GM08714 (cell line): ENCODE data around the gene RASSF3.
"Not testable (repeated sequence)": the region's sequence is repeated elsewhere in the genome, so short reads cannot be mapped to it uniquely, and the experiment has no call there.

Experiments
- H3K4me3 ChIP-seq: fragments of 200-500 bp; sonication (Bioruptor generic); 2 replicates; pipeline ENCODE4 v1.5.1; 2014; ENCODE audit warnings: mild to moderate bottlenecking, low read length, inconsistent platforms
- ZNF274 ChIP-seq: IDR thresholded peaks from 2 replicates; pipeline ENCODE4 v1.6.1; 2012; ENCODE audit warnings: mild to moderate bottlenecking, low read depth, low read length

RASSF3 gene

GRCh38 chr12:64582862-64583261 is 27.4 kb upstream of the RASSF3 start:
- no peak for TF ChIP-seq ZNF274
- H3K4me3 ChIP-seq = no peak overlapping the region

DNA sequence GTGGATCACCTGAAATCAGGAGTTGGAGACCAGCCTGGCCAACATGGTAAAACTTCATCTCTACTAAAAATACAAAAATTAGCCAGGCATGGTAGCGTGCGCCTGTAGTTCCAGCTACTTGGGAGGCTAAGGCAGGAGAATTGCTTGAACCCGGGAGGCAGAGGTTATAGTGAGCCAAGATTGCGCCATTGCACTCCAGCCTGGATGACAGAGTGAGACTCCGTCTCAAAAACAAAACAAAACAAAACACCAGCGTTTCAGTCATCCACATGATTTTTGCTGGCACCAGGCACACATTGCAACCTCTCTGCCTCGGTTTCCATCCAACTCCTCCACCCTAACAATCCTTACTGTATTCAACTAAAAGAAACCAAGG is 26.9 kb upstream of the RASSF3 start:
- H3K4me3 ChIP-seq = not testable (repeated sequence)

- TF ChIP-seq ZNF274 = no peak
- H3K4me3 ChIP-seq = no peak overlapping the region
These were observed 26.4 kb upstream of the RASSF3 start for GRCh38 chr12:64583771-64584421.

DNA sequence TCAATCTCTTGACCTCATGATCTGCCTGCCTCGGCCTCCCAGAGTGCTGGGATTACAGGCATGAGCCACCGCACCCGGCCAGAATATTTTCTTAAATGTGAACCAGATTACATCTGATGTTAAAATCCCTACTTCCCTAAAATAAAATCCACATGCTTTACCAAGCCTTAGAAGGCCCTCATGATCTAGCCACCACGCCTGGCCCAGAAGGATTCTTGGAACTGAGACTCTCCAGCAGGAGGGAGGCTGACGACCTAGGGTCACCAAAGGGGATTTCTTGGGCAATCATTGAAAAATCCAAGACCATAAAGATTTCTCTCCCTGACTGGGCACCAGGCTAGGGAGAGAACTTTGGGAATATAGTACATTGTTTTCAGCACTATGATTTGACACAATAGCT is 25.2 kb upstream of the RASSF3 start:
- H3K4me3 ChIP-seq = no peak overlapping the region
- TF ChIP-seq ZNF274 = no peak

DNA sequence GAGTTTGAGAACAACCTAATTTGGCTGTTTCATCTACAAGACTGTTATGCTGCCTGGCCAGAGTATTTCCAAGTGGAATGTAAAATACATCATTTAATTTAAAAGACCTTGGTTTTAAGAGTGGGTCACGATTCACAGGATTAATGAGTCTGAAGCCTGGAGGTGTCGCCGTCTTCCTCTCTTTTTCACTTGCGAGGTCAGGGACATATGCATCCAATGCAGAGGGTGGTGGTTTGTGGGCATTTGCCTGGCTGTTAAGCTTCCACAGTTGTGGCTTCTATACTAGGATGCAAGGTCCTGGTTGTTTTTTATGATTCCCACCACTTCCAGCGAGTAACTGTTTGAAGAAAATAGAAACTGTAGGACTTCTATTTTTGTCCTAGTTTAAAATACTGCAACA is 22.8 kb upstream of the RASSF3 start:
- TF ChIP-seq ZNF274 = no peak
- no peak overlapping the region for H3K4me3 ChIP-seq

DNA sequence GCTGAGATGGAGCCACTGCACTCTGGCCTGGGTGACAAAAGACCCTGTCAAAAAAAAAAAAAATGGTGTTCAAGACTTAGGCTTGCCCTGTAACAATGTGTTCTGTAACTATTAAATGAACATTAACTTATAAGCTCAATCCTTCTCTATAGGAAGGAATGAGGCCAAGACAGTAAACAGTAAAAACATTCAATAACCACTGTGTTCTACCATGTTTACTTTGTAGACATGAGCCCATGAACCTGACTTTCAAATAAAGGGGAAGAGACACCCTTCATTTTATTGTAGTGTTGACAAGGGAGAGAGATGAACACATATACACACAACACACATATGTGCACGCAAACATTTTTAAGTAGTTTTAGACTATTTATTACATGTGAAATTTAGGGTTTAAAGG is 20.1 kb upstream of the RASSF3 start:
- H3K4me3 ChIP-seq = no peak overlapping the region
- no peak for TF ChIP-seq ZNF274

- H3K4me3 ChIP-seq = no peak overlapping the region
- no peak for TF ChIP-seq ZNF274
These were observed 14.2 kb upstream of the RASSF3 start for GRCh38 chr12:64595863-64596793.

- no peak for TF ChIP-seq ZNF274
These were observed 11.5 kb upstream of the RASSF3 start for GRCh38 chr12:64598831-64599230.

GRCh38 chr12:64600164-64600561 is 10.1 kb upstream of the RASSF3 start:
- TF ChIP-seq ZNF274 = no peak
- H3K4me3 ChIP-seq = no peak overlapping the region

More at GRCh38 chr12:64598831-64599230, 11.5 kb upstream of the RASSF3 start:
- H3K4me3 ChIP-seq = no peak overlapping the region

DNA sequence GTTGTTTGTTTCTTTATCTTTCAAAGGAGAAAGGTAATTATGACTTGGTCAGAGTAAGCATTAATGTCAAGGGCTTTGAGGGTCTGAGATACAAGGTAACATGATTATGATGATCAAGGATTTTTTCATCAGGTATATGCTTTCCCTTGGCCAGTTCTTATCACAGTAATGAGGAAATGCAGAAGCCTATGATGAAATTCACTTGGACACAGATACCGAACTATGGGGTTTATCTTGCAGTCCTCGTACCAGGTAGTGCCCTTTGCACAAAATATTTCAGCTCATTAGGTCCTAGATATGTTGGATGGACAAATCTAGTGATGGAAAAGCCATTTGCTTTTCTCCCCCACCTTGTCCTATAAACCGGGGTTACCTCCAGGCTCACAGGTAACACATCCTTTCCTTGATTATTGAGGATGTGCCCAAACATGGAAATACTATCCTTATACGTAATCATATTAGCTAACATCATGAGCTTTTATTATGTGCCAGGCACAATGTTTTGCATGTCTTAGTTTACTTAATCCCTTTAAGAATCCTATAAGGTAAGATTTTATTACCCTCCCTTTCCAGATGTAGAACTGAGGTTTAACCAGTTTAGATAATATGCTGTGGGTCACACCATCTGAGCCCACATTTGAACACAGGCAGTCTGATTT is 7.0 kb upstream of the RASSF3 start:
- TF ChIP-seq ZNF274 = no peak
- H3K4me3 ChIP-seq = no peak overlapping the region

- TF ChIP-seq ZNF274 = no peak
- H3K4me3 ChIP-seq = peak overlapping the region; percentile 89
These were observed 1.3 kb upstream of the RASSF3 start for GRCh38 chr12:64608901-64609535.

DNA sequence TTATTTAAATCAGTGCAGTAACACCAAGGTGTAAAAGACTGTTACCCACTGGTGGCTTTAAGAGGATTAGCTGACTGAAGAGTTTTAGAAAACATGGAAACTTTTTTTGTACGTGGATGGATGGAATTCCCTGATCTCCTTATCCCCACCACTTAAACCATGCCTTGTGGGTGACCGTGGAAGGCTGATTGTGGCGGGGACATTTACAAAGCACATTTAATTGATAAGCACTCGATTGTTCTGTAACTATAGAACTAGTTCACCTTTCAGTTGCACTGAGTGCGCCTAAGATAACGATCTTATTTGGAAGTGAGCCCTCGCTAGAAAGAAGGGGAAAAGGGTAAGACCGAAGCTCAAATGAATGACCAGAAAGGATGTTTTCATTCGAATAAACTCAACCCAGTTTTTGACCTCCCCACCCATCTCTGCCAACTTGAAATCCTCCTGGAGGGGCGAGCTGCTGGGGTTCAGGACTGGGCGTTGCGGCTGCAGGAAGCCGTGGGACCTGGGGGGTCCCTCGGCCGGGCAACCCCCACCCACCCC is 688 bp upstream of the RASSF3 start:
- no peak for TF ChIP-seq ZNF274
- H3K4me3 ChIP-seq = peak overlapping the region; percentile 89

- H3K4me3 ChIP-seq = peak overlapping the region; percentile 97
- TF ChIP-seq ZNF274 = no peak
These were observed 505 bp downstream of the RASSF3 start for GRCh38 chr12:64610660-64611340.
